Calu3 (cell line): ENCODE measurements around the gene PGAM2. TPM values are rescaled to one million over a fixed set of nuclear protein-coding genes. Genes with fewer than 3 reads are reported as not detected.

Source experiments
- BruUV-seq: library from RNA; stranded (reverse); fragments of 400-500 nt; replicated peaks from 2 replicates; lab custom pipeline; 2021; lab: Mats Ljungman, UMichigan
- CTCF ChIA-PET: fragments of 300-600 bp; sonication (Branson Sonifier 250); formaldehyde crosslinking; loops from one replicate; lab custom pipeline; 2022; ENCODE audit warnings: antibody characterized with exemption; lab: Charles Lee
- DNase-seq: peaks from one replicate; pipeline ENCODE4 v3.0.0; 2022
- H3K27ac Mint-ChIP-seq: one replicate; pipeline ENCODE4 v1.8.0; 2022; ENCODE audit warnings: mixed read lengths; ENCODE audit not compliant: unreplicated experiment
- H3K27me3 Mint-ChIP-seq: one replicate; pipeline ENCODE4 v1.8.0; 2022; ENCODE audit warnings: mixed read lengths; ENCODE audit not compliant: unreplicated experiment
- H3K36me3 Mint-ChIP-seq: one replicate; pipeline ENCODE4 v1.8.0; 2022; ENCODE audit warnings: mild to moderate bottlenecking, moderate library complexity, mixed read lengths; ENCODE audit not compliant: insufficient read depth, unreplicated experiment
- H3K4me1 Mint-ChIP-seq: one replicate; pipeline ENCODE4 v1.8.0; 2022; ENCODE audit warnings: mild to moderate bottlenecking, low read depth, mixed read lengths; ENCODE audit not compliant: unreplicated experiment
- H3K4me3 Mint-ChIP-seq: one replicate; pipeline ENCODE4 v1.8.0; 2022; ENCODE audit warnings: mild to moderate bottlenecking, low read depth, moderate library complexity, mixed read lengths; ENCODE audit not compliant: unreplicated experiment
- H3K9me3 Mint-ChIP-seq: one replicate; pipeline ENCODE4 v1.8.0; 2022; ENCODE audit warnings: low read depth, mixed read lengths; ENCODE audit not compliant: unreplicated experiment
- CTCF ChIP-seq: fragments of 200-600 bp; IDR thresholded peaks from one replicate; pipeline ENCODE4 v1.8.0; 2022; ENCODE audit warnings: antibody characterized with exemption; ENCODE audit not compliant: unreplicated experiment
- intact Hi-C: fragments of 100-400 bp; cut with micrococcal nuclease; formaldehyde crosslinking; loops from one replicate; pipeline ENCODE4 v1.10.0; 2022; ENCODE audit not compliant: unreplicated experiment
- total RNA-seq: library from RNA; stranded (reverse); gene quantifications from 2 replicates; pipeline ENCODE4 v1.2.3, GENCODE V29; 2022

PGAM2 gene
- total RNA-seq, 1 experiment from 2014 or later = 0.87 TPM

GRCh38 chr7:44094883-44095592 is 29.7 kb upstream of the PGAM2 start:
- CTCF ChIA-PET = interaction anchor here (0.6 kb wide), 1 partner anchor 29 kb away, joined by 5 read pairs; the partner anchor contains the start of gene PGAM2
- TF ChIP-seq CTCF = no peak
- Mint-ChIP-seq H3K27me3 (peaks cover 32% of the 10 kb centered on the region), H3K4me3 (no peak overlapping the region), H3K9me3 (no peaks in the 10 kb centered on the region), H3K4me1 (no peaks in the 10 kb centered on the region), H3K27ac (no peak overlapping the region), H3K36me3 (no peaks in the 10 kb centered on the region)
- BruUV-seq = no TSS peak
- intact Hi-C loops = no loop called here
- no peak for DNase-seq

GRCh38 chr7:44094365-44094764 is 29.0 kb upstream of the PGAM2 start:
- intact Hi-C loops = no loop called here
- Mint-ChIP-seq H3K27me3 (peaks cover 32% of the 10 kb centered on the region), H3K4me3 (no peak overlapping the region), H3K27ac (no peak overlapping the region), H3K36me3 (no peaks in the 10 kb centered on the region), H3K9me3 (no peaks in the 10 kb centered on the region), H3K4me1 (no peaks in the 10 kb centered on the region)
- TF ChIP-seq CTCF = no peak
- DNase-seq = no peak
- CTCF ChIA-PET = no interaction called here
- BruUV-seq = no TSS peak

GRCh38 chr7:44093102-44093641 is 27.8 kb upstream of the PGAM2 start:
- peaks cover 9% of the 10 kb centered on the region for H3K4me1 Mint-ChIP-seq
- H3K27me3 Mint-ChIP-seq = peaks cover 32% of the 10 kb centered on the region
- H3K36me3 Mint-ChIP-seq = no peaks in the 10 kb centered on the region
- CTCF ChIA-PET = interaction anchor here (0.6 kb wide), 1 partner anchor 106 kb away, joined by 4 read pairs; no protein-coding TSS in a partner anchor
- H3K27ac Mint-ChIP-seq = no peak overlapping the region
- BruUV-seq = no TSS peak
- intact Hi-C loops = no loop called here
- H3K4me3 Mint-ChIP-seq = no peak overlapping the region
- H3K9me3 Mint-ChIP-seq = no peaks in the 10 kb centered on the region
- TF ChIP-seq CTCF = no peak
- DNase-seq = no peak

- Mint-ChIP-seq H3K27ac (no peak overlapping the region), H3K4me3 (no peak overlapping the region), H3K4me1 (peaks cover 15% of the 10 kb centered on the region), H3K27me3 (peaks cover 13% of the 10 kb centered on the region), H3K9me3 (no peaks in the 10 kb centered on the region), H3K36me3 (peaks cover under 1% of the 10 kb centered on the region)
- CTCF ChIA-PET = interaction anchor here (0.6 to 0.8 kb wide), 2 partner anchors 8 to 17 kb away, joined by 4 read pairs; no protein-coding TSS in a partner anchor
- no peak for TF ChIP-seq CTCF
- intact Hi-C loops = no loop called here
- BruUV-seq = no TSS peak
- DNase-seq = no peak
These were observed 22.8 kb upstream of the PGAM2 start for GRCh38 chr7:44087911-44088838.
